Endodermal cell (in vitro differentiated cells): ENCODE measurements around the gene NT5C2. TPM values are rescaled to one million over a fixed set of nuclear protein-coding genes. Genes with fewer than 3 reads are reported as not detected.

Source experiments
- DNase-seq: peaks from one replicate; pipeline ENCODE4 v3.0.0-alpha.2; 2017
- H3K27ac ChIP-seq: 2 replicates; pipeline ENCODE4 v1.5.1; 2013; ENCODE audit warnings: mild to moderate bottlenecking, low read depth, low read length, moderate library complexity
- H3K27me3 ChIP-seq: 2 replicates; pipeline ENCODE4 v1.6.1; 2013; ENCODE audit warnings: mild to moderate bottlenecking, low read length, moderate library complexity; ENCODE audit not compliant: insufficient read depth, control insufficient read depth, poor library complexity, severe bottlenecking
- H3K36me3 ChIP-seq: 2 replicates; pipeline ENCODE4 v1.7.0; 2013; ENCODE audit warnings: mild to moderate bottlenecking, low read length, moderate library complexity; ENCODE audit not compliant: control insufficient read depth, insufficient read depth
- H3K4me1 ChIP-seq: one replicate; pipeline ENCODE4 v1.7.0; 2013; ENCODE audit warnings: low read length; ENCODE audit not compliant: control insufficient read depth, insufficient read depth
- H3K4me3 ChIP-seq: 2 replicates; pipeline ENCODE4 v1.5.1; 2013; ENCODE audit warnings: mild to moderate bottlenecking, low read length, moderate library complexity
- H3K9ac ChIP-seq: 2 replicates; pipeline ENCODE4 v1.6.1; 2013; ENCODE audit warnings: mild to moderate bottlenecking, low read length, moderate library complexity; ENCODE audit not compliant: poor library complexity, severe bottlenecking; ENCODE audit errors: extremely low read depth
- H3K9me3 ChIP-seq: 2 replicates; pipeline ENCODE4 v1.6.1; 2013; ENCODE audit warnings: mild to moderate bottlenecking, low read length, moderate library complexity; ENCODE audit not compliant: control insufficient read depth
- H3K27ac Mint-ChIP-seq: 2 replicates; pipeline ENCODE4 v1.8.0; 2020; ENCODE audit warnings: mixed read lengths
- H3K27me3 Mint-ChIP-seq: 2 replicates; pipeline ENCODE4 v1.8.0; 2021; ENCODE audit warnings: mild to moderate bottlenecking, mixed read lengths; ENCODE audit not compliant: insufficient read depth
- H3K36me3 Mint-ChIP-seq: 2 replicates; pipeline ENCODE4 v1.8.0; 2020; ENCODE audit warnings: low read depth, mixed read lengths
- H3K4me1 Mint-ChIP-seq: 2 replicates; pipeline ENCODE4 v1.8.0; 2020; ENCODE audit warnings: mixed read lengths
- H3K4me3 Mint-ChIP-seq: 2 replicates; pipeline ENCODE4 v1.8.0; 2020; ENCODE audit warnings: mild to moderate bottlenecking, moderate library complexity, mixed read lengths
- H3K9me3 Mint-ChIP-seq: 2 replicates; pipeline ENCODE4 v1.8.0; 2020; ENCODE audit warnings: mild to moderate bottlenecking, mixed read lengths
- CTCF ChIP-seq: fragments of 200-600 bp; sonication (generic); conservative IDR thresholded peaks from 2 replicates; pipeline ENCODE4 v1.5.0; 2021; ENCODE audit warnings: antibody characterized with exemption, mild to moderate bottlenecking
- WGBS, 2 experiments: methylation state at CpG; one replicate each; pipeline versions ENCODE4 v1.1.5 to v1.1.7; 2013; ENCODE audit warnings: missing lambda C conversion rate in 2 of 2, mixed read lengths in 1 of 2; ENCODE audit not compliant: insufficient coverage in 1 of 2, insufficient read length in 1 of 2; 5-methylcytosine and 5-hydroxymethylcytosine counted together
- long read RNA-seq, 4 experiments: library from polyadenylated mRNA in 2 of 4; library from RNA in 1 of 4; library from capped mRNA in 1 of 4; stranded (forward) in 3 of 4; unstranded in 1 of 4; transcript quantifications; one replicate each; pipeline ENCODE4 v2.0.0, GENCODE V29; 2020 to 2021; ENCODE audit warnings: inconsistent platforms in 1 of 4
- polyA plus RNA-seq, 2 experiments: library from polyadenylated mRNA; stranded (reverse); fragments of 50-300 nt; gene quantifications; one replicate each; pipeline ENCODE4 v1.2.3, GENCODE V29; 2013
- total RNA-seq, 2 donors: library from RNA; stranded (reverse); fragmentation: NEBNext Ultra II Directional in 1 of 2; extraction: Animal tissue kit (Norgen Biotek cat#: 25700) in 1 of 2; gene quantifications; 2 replicates in 1 of 2; 3 replicates in 1 of 2; pipeline ENCODE4 v1.2.1, GENCODE V29; 2021

Gene NT5C2
- total RNA-seq, result 100 to 1,000 TPM; 122 to 148 TPM
- 61.6 TPM for polyA plus RNA-seq (2013, experiment 1 of 2)
- polyA plus RNA-seq (2013, experiment 2 of 2), result 58.6 TPM
- long read RNA-seq, experiment 1, partial matches to known transcripts, result 5 of 31 reads
- long read RNA-seq, experiment 1, other reads (novel, unspliced or antisense), result 23 of 31 reads
- long read RNA-seq, experiment 2, transcript NT5C2-203 (17 exons, 3,365 nt), result minor isoform, 9 of 173 reads
- long read RNA-seq, experiment 2, transcript NT5C2-201 (18 exons, 3,435 nt), result major isoform, 31 of 173 reads
- long read RNA-seq, experiment 2, partial matches to known transcripts, result 18 of 173 reads
- long read RNA-seq, experiment 2, other reads (novel, unspliced or antisense), result 115 of 173 reads
- long read RNA-seq, experiment 3, transcript NT5C2-201 (18 exons, 3,435 nt), result major isoform, 25 of 272 reads
- long read RNA-seq, experiment 3, transcript NT5C2-203 (17 exons, 3,365 nt), result major isoform, 25 of 272 reads
- long read RNA-seq, experiment 3, partial matches to known transcripts, result 25 of 272 reads
- long read RNA-seq, experiment 3, other reads (novel, unspliced or antisense), result 197 of 272 reads
- long read RNA-seq, experiment 4, transcript NT5C2-201 (18 exons, 3,435 nt), result major isoform, 8 of 41 reads
- long read RNA-seq, experiment 4, partial matches to known transcripts, result 9 of 41 reads
- long read RNA-seq, experiment 4, other reads (novel, unspliced or antisense), result 24 of 41 reads

GRCh38 chr10:103193107-103193819 is at the start of gene NT5C2:
Gene NT5C2, minus strand, starts transcription at chr10:103193272. Its CDS starts 18,314 bp downstream, at chr10:103174958.
- H3K36me3 Mint-ChIP-seq, result peaks cover 11% of the 10 kb centered on the region
- WGBS, 2 experiments, result 5 to 57% methylated on average over 5 to 61 of the region's 62 CpGs
- Histone ChIP-seq H3K9me3 (no peaks in the 10 kb centered on the region), H3K9ac (peak within 1 kb of the TSS; percentile 91), H3K36me3 (peaks cover 5% of the 10 kb centered on the region), H3K4me3 (peak within 1 kb of the TSS; percentile 91), H3K4me1 (no peaks in the 10 kb centered on the region), H3K27me3 (no peaks in the 10 kb centered on the region), H3K27ac (peak within 1 kb of the TSS; percentile 93)
- DNase-seq, result peak; percentile 91
- peak within 1 kb of the TSS; percentile 98 for H3K4me3 Mint-ChIP-seq
- no peaks in the 10 kb centered on the region for H3K27me3 Mint-ChIP-seq
- peak within 1 kb of the TSS; percentile 93 for H3K27ac Mint-ChIP-seq
- no peak for TF ChIP-seq CTCF
- no peaks in the 10 kb centered on the region for H3K9me3 Mint-ChIP-seq
- H3K4me1 Mint-ChIP-seq, result peaks cover 41% of the 10 kb centered on the region

- no peaks in the 10 kb centered on the region for H3K27me3 ChIP-seq
- H3K4me3 ChIP-seq, result no peak overlapping the region
- WGBS, 2 experiments, result 74 to 75% methylated on average over 5 to 7 of the region's 7 CpGs
- H3K27ac ChIP-seq, result no peak overlapping the region
- Mint-ChIP-seq H3K4me3 (no peak overlapping the region), H3K27me3 (no peaks in the 10 kb centered on the region), H3K9me3 (no peaks in the 10 kb centered on the region), H3K4me1 (peaks cover 26% of the 10 kb centered on the region), H3K36me3 (no peaks in the 10 kb centered on the region), H3K27ac (peak overlapping the region; percentile 54)
- H3K9me3 ChIP-seq, result no peaks in the 10 kb centered on the region
- no peak for TF ChIP-seq CTCF
- H3K4me1 ChIP-seq, result no peaks in the 10 kb centered on the region
- H3K9ac ChIP-seq, result no peak overlapping the region
- peak; percentile 73 for DNase-seq
- no peaks in the 10 kb centered on the region for H3K36me3 ChIP-seq
These were observed 48.4 kb upstream of the NT5C2 start for GRCh38 chr10:103241262-103242011.
